COLO829 (cell line): Measurements from ENCODE around the gene NCOA1.
"Not testable (repeated sequence)": the region's sequence is repeated elsewhere in the genome, so short reads cannot be mapped to it uniquely, and the experiment has no call there.

ENCODE experiments used
- DNase-seq: peaks from one replicate; pipeline ENCODE4 v3.0.0; 2012; ENCODE audit warnings: low spot score

The NCOA1 gene

DNA sequence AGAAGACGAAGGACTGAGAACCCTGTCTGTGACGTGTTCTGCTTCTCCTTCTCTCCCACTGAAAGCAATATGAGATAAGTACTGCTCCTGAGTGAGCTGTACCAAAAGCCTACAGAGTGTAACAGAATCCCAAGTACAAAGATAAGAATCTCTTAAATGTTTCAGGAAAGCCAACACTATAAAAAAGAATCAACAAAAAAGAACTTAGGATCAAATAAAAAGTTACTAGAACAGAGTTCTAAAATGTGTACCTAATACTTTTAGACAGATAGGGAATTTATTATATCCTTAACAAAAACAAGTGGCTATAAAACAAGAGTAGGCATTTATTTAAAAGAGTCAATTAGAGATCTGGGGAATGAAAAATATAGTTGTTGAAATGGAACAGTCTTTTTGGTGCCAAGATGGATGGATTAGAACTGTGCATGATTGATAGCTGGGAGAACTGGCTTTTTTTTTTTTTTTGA lies 49.0 kb downstream of the NCOA1 start:
- DNase-seq: no peak

DNA sequence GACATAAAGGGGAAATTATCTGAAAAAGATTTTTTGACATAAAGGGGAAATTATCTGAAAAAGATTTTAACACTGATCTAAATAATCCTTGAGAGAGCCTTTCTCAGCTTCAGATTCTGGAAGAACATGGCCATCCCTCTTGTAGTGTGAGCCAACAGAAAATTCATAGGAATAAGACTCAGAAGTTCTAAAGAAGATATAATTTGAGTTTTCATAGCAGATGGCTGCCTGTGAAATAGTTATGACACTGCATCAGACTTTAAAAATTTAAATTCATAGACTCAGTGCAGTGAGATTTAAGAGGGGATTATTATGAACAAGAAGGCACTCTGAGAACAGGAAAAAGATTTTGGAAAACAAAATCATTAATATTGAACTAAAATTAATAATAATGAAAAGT lies 50.6 kb downstream of the NCOA1 start:
- DNase-seq: no peak

- no peak for DNase-seq
These were observed 51.3 kb downstream of the NCOA1 start for GRCh38 chr2:24542269-24542872.

GRCh38 chr2:24543252-24543651 lies 52.2 kb downstream of the NCOA1 start:
- DNase-seq: no peak

DNA sequence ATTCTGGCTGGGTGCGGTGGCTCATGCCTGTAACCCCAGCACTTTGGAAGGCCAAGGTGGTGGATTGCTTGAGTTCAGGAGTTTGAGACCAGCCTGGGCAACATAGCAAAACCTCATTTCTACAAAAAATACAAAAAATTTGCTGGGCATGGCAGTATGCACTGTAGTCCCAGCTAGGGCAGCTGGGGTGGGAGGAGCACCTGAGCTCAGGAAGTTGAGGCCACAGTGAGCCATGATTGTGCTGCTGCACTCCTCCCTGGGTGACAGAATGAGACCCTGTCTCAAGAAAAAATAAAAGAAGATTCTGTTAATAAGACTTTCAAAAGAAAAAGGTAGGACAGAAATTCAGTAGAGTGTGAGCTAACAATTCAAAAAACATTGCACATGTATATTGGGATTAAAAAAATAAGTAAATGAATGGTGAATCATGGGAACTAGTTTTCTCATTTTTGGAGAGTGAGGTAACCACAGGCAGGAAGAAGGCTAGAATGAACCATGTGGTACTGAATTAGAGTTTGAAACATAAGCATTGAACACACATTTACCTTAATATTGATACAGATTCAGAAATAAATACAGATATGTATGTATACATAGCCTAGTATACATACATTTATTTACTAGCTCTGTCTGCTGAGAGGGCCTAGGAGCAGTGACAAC lies 53.5 kb downstream of the NCOA1 start:
- DNase-seq: no peak

DNA sequence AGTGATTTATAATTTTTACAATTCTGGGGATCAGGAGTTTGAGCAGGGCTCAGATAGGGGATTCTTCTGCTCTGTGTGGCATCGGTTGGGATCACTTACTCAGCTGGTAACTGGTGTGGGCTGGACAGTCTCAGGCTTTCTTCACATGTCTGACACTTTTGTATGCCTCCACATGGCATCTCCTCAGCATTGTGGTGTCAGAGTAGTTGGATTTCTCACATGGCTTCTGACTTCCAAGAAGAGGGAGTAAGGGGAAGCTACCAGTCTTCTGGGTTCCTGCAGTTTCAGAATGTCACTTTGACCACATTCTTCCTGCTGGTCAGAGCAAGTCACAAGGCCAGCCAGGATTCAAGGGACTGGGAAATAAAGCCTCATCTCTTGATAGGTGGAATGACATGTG lies 55.6 kb downstream of the NCOA1 start:
- no peak for DNase-seq

DNA sequence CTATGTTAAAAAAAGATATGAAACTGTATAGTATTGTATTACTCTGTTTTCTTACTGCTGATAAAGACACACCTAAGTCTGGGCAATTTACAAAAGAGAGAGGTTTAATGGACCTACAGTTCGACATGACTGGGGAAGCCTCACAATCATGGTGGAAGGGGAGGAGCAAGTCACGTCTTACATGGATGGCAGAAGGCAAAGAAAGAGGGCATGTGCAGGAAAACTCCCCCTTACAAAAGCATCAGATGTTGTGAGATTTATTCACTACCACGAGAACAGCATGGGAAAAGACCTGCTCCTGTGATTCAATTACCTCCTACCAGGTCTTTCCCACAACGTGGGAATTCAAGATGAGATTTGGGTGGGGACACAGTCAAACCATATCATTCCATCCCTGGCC lies 57.0 kb downstream of the NCOA1 start:
- DNase-seq: no peak

- not testable (repeated sequence) for DNase-seq
These were observed 59.2 kb downstream of the NCOA1 start for GRCh38 chr2:24550301-24550700.

- no peak for DNase-seq
These were observed 60.0 kb downstream of the NCOA1 start for GRCh38 chr2:24551016-24551415.

DNA sequence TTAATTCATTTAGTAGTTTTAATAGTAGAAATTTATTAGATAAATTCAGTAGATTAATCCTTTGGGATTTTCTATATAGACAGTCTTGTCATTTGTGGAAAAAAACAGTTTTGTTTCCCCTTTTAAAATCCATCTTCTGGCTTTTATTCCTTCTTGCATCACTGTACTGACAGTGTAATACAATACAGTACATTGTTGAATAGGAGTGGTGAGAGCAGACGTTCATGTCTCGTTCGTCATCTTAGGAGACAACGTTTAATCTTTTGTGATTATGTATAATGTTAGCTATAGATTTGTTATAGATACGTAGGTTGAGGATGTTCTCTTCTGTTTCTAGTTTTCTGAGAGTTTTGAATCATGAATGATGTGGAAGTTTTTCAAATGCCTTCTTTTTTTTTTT lies 61.8 kb downstream of the NCOA1 start:
- peak; percentile 27 for DNase-seq

- no peak for DNase-seq
These were observed 67.9 kb downstream of the NCOA1 start for GRCh38 chr2:24558781-24559472.

DNA sequence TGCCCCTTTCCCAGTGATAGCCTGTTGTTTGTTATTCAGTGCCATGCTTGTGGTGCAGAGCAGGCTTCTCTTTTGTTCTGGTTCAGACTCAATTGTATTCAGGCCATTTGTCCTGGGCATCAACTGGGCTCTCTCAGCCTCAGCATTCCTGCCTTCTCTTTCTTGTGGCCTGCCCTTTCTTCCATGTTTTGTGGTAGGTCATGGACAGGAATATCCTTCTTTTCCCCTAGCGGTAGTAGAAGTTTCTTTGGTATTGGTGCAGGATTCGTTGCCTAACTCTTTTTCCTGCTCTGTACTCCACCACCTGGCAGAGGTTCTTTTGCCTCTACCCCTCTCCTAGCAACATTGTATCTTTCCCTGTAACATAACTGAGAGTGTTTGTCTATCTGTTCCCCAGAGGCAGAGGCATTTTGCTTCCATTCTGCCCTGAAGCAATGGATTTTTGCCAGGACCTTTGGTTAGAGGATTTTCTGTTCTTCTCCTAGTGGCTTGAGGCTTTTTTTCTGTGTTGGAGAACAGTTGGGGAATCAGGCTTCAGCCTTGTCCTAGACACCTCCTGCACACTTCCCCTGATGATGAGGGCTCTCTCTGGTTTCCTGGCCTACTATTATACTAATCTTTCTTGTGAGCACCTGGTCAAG lies 68.5 kb downstream of the NCOA1 start:
- DNase-seq: peak; percentile 64

- DNase-seq: no peak
These were observed 74.5 kb downstream of the NCOA1 start for GRCh38 chr2:24565537-24565936.

- DNase-seq: no peak
These were observed 75.2 kb downstream of the NCOA1 start for GRCh38 chr2:24566209-24566608.

DNA sequence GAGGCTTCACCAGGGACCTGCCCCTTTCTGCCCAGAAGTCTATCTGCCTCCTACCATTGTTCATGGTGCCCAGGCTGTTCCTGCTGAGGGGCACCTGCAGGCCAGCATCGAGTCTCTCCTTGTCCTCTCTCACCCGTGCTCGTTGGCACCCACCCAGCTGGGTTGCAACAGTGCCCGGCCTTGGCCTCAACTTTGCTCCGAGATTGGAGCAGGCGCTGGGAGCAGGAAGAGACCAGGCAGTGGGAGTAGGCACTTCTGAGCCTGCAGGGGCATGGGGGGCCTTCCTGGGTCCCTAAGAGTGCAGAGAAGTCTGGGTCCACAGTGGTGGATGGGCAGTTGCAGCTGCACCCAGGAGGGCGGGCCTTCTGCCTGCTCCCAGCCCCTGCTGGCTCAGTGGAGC lies 75.6 kb downstream of the NCOA1 start:
- no peak for DNase-seq

DNA sequence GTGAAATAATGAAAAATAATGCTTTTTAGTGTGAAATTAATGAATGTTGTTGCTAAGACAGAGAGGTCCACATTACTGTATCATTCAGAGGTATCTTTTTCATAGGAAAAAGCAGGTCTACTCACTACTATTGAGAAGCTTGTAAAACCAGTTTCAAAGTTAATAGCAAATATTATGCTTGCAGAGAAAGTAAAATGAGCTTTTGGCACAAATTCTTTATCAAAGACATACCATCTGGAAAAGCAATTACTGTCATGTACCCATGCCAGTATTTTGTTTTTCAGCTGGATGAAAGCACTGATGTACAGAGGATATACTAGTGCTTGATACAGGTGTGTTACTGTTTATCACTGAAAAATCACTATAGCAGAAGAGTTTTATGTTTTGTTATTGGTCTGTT lies 77.5 kb downstream of the NCOA1 start:
- DNase-seq: no peak

DNA sequence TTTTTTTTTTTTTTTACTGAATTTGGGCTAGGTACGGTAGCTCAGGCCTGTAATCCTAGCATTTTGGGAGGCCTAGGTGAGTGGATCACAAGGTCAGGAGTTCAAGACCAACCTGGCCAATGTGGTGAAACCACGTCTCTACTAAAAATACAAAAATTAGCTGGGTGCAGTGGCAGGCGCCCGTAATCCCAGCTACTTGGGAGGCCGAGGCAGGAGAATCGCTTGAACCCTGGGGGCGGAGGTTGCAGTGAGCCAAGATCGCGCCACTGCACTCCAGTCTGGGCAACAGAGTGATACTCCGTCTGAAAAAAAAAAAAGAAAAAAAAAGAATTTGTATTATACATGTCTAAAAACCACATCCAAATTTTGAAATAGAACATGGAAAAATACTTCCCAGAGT lies 78.5 kb downstream of the NCOA1 start:
- DNase-seq: not testable (repeated sequence)

- DNase-seq: no peak
These were observed 79.2 kb downstream of the NCOA1 start for GRCh38 chr2:24570225-24570624.

DNA sequence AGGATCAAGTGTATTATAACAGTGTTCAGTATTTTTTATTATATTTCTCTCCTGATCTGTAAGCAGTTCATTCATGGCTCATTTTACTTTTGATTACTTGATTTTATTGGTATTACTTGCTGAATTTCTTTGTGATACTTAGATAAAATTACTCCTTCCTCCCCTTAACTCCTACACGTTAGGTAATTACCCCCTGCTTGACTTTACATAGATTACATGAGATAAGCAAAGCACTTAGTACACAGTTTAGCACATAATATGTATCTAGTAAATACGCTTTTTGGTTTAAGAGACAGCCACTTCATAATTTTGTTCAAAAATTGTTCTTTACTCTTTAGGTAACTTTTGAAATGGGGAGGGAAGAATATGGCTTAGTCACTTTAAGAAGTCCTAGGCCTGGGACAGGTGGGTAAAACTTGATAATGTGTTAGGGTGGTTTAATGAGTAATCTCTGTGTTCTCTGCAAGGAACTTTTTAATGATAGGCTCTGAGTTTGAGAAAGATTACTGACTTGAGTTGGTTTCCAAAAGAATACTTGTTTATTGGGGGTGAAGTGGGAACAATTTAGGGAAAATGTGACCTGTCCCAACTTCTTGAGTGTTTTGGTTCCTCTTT lies 80.9 kb downstream of the NCOA1 start:
- DNase-seq: no peak

DNA sequence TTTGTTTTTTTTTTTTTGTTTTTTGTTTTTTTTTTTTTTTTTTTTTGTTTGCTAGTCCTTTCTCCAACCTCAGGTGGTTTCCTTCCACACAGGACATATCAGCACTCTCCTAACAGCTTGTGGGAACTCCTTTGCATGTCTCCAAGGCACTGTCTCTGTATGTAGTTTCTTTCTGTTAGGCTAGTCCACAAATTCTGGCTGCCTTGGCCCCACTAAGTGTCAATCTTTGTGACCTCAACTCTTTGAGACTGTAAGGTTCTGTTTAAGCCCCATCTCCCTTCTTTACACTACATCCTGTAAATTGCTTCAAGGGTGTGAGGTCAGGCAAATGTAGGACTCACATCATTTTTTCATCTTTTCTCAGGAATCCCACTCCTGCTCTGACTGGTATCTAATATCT lies 85.1 kb downstream of the NCOA1 start:
- DNase-seq: no peak

GRCh38 chr2:24576617-24577016 lies 85.6 kb downstream of the NCOA1 start:
- no peak for DNase-seq

- no peak for DNase-seq
These were observed 86.4 kb downstream of the NCOA1 start for GRCh38 chr2:24577481-24577880.
